PFSK-1 (cell line): Measurements from ENCODE around the gene FOXP2.

Experiments used
- FOXP2 ChIP-seq: optimal IDR thresholded peaks from 2 replicates; pipeline ENCODE3; 2011; ENCODE audit warnings: borderline replicate concordance, control low read depth, inconsistent platforms; ENCODE audit not compliant: insufficient read depth; ENCODE audit errors: extremely low read length, extremely low read depth
- POLR2AphosphoS5 ChIP-seq: IDR thresholded peaks from 2 replicates; pipeline ENCODE4 v1.6.1; 2012; ENCODE audit warnings: low read depth, mild to moderate bottlenecking, control low read depth, low read length, moderate library complexity
- SIN3A ChIP-seq: IDR thresholded peaks from 2 replicates; pipeline ENCODE4 v1.6.1; 2012; ENCODE audit warnings: mild to moderate bottlenecking, low read length, moderate library complexity, borderline replicate concordance; ENCODE audit not compliant: insufficient read depth
- TAF1 ChIP-seq: IDR thresholded peaks from 2 replicates; pipeline ENCODE4 v1.6.1; 2012; ENCODE audit warnings: low read length, control low read depth, borderline replicate concordance; ENCODE audit not compliant: insufficient read depth
- TF ChIP-seq, protein P1 (sequence below), 2 experiments: IDR thresholded peaks; 2 replicates each; pipeline versions ENCODE4 v1.6.1 to v1.8.0; 2011 to 2012; ENCODE audit warnings: low read depth in 2 of 2, low read length in 2 of 2, control low read depth in 1 of 2, inconsistent platforms in 1 of 2, mild to moderate bottlenecking in 1 of 2, moderate library complexity in 1 of 2; ENCODE audit not compliant: insufficient read depth in 1 of 2

Gene FOXP2

DNA sequence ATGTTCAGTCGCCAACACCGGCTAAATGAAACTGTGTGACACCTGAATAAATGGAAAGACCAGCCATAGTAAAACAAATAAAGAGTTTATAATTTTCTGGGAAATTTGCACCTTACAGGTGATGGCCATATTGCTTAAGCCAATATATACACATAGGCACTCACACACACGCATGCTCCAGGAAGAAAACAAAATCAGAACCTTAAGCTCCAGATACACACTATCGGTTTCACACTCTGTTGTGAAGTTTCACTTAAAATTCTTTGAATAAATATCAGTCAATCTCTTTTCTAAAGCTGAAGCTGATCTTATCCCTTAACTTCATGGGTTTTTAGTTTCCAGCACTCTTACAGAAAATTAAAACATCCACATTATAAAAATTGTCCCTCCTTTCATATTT is 280.6 kb downstream of the FOXP2 start:
- no peak for TF ChIP-seq FOXP2
- TF ChIP-seq, protein P1, sequence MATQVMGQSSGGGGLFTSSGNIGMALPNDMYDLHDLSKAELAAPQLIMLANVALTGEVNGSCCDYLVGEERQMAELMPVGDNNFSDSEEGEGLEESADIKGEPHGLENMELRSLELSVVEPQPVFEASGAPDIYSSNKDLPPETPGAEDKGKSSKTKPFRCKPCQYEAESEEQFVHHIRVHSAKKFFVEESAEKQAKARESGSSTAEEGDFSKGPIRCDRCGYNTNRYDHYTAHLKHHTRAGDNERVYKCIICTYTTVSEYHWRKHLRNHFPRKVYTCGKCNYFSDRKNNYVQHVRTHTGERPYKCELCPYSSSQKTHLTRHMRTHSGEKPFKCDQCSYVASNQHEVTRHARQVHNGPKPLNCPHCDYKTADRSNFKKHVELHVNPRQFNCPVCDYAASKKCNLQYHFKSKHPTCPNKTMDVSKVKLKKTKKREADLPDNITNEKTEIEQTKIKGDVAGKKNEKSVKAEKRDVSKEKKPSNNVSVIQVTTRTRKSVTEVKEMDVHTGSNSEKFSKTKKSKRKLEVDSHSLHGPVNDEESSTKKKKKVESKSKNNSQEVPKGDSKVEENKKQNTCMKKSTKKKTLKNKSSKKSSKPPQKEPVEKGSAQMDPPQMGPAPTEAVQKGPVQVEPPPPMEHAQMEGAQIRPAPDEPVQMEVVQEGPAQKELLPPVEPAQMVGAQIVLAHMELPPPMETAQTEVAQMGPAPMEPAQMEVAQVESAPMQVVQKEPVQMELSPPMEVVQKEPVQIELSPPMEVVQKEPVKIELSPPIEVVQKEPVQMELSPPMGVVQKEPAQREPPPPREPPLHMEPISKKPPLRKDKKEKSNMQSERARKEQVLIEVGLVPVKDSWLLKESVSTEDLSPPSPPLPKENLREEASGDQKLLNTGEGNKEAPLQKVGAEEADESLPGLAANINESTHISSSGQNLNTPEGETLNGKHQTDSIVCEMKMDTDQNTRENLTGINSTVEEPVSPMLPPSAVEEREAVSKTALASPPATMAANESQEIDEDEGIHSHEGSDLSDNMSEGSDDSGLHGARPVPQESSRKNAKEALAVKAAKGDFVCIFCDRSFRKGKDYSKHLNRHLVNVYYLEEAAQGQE (IDR thresholded peaks at IDR 0.05; ENCODE audit: insufficient read depth in 1 of 2, low read depth in 2 of 2, low read length in 2 of 2), result no peak
- TF ChIP-seq TAF1, result no peak
- no peak for TF ChIP-seq SIN3A
- no peak for TF ChIP-seq POLR2AphosphoS5

DNA sequence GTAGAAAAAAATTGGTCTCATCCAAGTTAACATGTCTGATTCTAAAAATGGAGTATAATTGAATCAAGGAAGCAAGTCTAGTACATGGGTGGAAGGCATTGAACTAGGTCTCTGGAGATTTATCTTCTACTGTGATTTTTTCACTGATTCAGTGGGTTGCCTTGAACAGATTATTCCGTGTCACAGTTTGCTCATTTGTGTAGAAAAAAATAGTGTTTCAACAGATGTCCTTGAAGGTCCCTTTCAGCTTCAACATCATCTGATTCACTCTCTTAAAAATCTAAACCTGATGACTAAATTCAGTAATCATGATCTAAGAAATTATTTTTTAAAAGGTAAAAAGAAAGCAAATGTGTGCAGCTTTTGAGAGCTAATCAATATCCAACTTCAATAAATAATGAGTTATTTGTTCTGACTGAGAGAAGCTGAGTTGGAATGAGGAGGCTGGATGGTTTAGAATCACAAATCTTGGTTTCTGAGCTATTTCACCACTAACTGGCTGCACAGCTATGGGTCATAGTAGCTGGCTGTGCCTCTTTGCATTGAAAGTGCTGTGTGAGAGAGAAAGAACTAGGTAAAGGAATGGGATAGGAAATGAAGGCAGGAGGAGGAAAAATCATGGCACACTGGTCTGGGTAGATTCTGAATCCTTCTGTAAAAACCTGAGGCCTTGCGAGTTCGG is 285.8 kb downstream of the FOXP2 start:
- TF ChIP-seq TAF1, result no peak
- TF ChIP-seq FOXP2, result no peak
- TF ChIP-seq, protein P1 (IDR thresholded peaks at IDR 0.05; ENCODE audit: insufficient read depth in 1 of 2, low read depth in 2 of 2, low read length in 2 of 2), result no peak
- TF ChIP-seq POLR2AphosphoS5, result no peak

DNA sequence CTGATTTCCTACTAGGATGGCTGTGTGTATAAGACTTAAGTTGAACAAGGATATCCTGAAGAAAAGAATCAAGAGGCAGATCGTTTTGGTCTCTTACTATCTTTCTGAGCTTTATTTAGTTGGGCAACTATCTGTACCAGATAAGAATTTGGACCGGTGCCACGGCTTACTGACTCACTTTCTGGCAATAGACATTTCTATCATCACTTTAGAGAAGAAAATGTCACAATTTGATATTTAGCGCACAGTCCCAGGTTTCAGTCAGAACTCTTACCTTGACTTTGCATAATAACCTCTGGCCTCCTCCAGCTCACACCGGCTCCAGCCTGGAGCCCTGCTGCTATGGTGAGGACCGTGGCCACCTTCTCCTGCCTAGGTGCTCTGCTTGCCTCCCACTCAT is 289.1 kb downstream of the FOXP2 start:
- no peak for TF ChIP-seq POLR2AphosphoS5

DNA sequence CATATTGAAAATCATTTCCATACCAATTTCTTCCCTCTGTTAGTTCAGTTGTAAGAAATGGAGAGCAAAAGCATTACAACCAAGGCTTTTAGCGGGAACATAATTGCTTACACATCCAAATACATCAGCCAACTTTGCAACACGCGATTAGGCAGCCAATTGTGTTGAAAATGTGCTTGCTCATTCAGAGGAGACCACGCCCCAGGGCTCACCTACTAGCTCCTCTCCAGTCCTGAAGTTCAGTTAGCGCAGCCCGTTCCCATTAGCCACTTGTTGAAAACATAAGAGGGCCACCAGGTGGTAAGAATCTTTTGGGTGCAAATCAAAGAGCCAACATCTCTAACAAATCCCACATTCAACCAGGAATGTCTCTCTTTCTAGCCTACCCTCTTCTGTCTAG is 294.0 kb downstream of the FOXP2 start:
- TF ChIP-seq SIN3A (no peak), POLR2AphosphoS5 (no peak), FOXP2 (no peak), TAF1 (no peak)
- TF ChIP-seq, protein P1 (IDR thresholded peaks at IDR 0.05; ENCODE audit: insufficient read depth in 1 of 2, low read depth in 2 of 2, low read length in 2 of 2), result no peak

DNA sequence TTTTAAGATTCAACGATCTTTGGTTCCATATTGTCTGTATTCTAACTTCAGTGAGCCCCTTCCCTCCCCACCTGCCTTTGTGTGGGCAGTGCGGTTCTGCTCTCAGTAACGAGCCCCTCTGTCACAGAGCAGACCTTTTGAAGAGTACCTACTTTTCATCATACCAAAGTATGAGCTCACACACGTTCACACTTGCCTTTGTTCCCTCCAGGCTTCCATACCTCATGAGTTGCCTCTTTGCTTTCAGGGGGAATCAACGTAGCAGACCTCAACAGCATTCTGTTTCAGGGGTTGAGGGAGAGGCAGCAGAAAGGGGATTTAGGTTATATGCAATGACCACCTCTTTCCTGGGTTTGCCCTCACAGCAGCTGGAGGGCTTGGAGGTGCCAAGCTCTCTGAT is 295.9 kb downstream of the FOXP2 start:
- TF ChIP-seq SIN3A (no peak), POLR2AphosphoS5 (no peak), FOXP2 (no peak), TAF1 (no peak)
- TF ChIP-seq, protein P1 (IDR thresholded peaks at IDR 0.05; ENCODE audit: insufficient read depth in 1 of 2, low read depth in 2 of 2, low read length in 2 of 2), result no peak
